GM21786 (cell line): ENCODE data around the gene A3GALT2.
"Not testable (repeated sequence)": the region's sequence is repeated elsewhere in the genome, so short reads cannot be mapped to it uniquely, and the experiment has no call there.

Source experiments
- ATAC-seq: cut with Tn5 transposase; IDR thresholded peaks from one replicate; pipeline ENCODE4 v1.9.1; 2021; ENCODE audit not compliant: unreplicated experiment

The A3GALT2 gene

DNA sequence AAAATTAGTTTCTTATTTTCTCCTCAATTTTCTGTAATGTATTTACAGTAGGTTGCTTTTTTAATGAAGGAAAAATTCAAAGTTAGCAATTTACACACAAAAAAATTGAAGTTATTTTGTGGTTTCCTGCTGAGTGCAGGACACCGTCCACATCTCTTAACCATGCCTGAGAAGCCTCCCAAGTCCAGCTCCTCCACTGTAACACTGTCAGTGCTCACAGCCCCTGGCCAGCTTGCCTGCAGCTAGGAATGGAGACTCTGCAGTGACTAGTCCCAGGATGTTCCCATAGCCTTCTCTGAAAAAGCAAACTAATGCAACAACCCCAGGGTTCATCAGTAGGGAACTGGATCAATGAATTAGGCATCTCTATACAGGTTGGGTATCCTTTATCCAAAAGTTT is 3.5 kb downstream of the A3GALT2 start:
- no peak for ATAC-seq

DNA sequence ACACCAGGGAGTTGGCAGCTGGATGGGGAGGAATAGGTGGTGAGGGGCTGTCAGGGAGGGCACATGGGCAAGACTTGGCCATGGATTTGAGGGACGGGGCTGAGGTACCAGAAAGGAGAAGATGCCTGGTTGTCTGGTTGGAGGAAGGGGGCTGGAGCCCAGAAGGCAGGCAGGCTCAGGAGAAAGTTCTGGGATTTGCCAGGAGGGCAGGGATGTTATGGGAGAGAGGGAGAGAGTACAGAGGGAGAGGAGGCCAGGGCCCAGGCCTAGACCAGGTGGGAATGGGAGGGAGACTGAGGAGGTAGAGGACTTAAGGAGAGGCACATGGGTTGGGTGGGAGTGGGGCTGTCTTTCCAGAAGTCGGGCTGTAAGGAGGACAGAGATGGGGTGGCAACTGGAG is 4.3 kb downstream of the A3GALT2 start:
- ATAC-seq, result no peak

DNA sequence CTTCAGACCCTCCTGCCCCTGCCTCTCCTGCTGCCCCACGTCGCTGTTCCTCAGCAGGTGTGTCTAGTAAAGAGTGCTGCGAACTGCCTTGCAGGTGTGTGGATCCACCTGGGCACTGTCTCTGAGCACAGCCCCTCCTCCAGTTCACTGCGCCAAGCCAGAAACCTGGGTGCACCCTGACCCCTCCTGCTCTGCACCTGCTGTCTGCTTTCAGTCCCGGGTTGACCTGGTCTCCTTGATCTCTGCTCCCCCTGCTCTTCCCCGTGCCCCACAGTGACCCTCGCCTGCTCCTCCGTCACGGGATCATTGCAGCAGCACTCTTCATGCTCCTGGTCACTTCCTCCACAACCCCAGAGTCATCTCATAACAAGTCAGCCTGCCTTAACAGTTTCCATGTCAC is 6.5 kb downstream of the A3GALT2 start:
- ATAC-seq, result no peak

DNA sequence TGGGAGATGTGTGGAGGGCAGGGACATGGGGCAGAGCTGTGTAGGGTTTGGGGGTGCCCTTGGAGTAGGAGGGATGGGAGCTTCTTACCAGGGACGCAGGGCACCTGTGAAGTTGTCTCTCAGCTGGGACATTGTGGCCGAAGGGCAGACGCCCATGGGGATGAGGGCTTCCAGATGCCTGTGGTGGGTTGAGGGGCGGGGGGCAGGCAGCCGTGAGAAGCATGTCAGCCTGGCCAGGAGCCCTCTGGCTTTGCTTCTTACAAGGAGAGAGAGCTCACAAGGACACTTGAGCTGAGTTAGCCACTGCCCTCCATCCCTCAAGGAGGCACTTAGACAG is 8.5 kb downstream of the A3GALT2 start:
- no peak for ATAC-seq

DNA sequence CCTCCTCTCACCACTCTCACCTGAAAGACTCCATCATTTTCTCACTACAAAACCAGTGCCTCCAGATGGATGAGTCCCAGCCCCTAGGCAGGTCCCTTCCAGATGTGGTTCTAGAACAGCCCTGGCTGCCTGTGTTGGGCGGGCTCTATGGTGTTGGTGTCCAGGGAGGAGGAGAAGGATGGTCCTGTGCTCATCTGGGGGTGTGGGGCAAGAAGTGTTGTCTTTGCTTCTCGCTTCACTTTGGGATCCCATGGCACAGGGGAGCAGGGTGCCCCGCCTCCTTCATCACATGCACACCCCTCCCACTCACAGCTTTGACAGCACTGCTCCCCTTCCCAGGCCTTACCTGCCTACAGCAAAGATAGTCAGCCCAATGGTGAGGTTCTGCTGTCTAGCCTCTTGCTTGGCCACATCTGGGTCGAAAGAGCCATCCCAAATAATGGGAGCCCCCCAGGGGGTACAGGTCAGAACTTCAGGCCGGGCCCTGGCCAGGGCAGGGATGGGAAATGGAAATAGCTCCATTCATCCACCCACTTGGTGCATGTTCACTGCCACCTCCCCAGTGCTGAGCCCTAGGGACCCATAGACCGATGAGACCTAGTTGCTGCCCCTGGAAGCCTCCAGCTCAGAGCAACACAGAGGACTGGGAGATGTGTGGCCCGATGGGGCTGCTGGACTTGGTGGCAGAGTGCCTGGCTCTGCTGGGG is 9.0 kb downstream of the A3GALT2 start:
- no peak for ATAC-seq

DNA sequence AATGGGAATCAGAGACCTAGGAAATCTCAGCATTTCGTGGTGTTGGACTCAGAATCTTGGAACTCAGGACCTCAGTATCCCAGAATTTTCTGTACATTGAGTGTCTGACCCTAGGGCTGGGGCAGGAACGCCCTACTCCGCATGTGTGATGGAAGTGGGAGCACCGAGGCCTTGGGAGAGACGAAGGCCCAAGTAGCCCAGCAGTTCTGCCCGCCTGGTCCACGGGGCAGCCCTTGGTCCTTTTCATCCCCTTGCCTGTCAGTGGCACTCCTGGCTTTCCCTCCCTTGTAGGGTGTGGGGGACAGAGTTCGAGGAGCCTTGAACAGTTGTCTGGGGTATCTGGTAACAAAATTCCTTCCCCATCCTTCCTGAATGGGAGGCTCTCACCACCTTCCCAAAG is 10.2 kb downstream of the A3GALT2 start:
- no peak for ATAC-seq

DNA sequence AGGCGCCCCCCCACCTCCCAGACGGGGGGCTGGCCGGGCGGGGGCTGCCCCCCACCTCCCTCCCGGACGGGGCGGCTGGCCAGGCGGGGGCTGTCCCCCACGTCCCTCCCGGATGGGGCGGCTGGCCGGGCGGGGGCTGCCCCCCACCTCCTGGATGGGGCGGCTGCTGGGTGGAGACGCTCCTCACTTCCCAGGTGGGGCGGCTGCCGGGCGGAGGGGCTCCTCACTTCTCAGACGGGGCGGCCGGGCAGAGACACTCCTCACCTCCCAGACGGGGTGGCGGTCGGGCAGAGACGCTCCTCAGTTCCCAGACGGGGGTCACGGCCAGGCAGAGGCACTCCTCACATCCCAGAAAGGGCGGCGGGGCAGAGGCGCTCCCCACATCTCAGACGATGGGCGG is 11.5 kb downstream of the A3GALT2 start:
- ATAC-seq, result not testable (repeated sequence)

DNA sequence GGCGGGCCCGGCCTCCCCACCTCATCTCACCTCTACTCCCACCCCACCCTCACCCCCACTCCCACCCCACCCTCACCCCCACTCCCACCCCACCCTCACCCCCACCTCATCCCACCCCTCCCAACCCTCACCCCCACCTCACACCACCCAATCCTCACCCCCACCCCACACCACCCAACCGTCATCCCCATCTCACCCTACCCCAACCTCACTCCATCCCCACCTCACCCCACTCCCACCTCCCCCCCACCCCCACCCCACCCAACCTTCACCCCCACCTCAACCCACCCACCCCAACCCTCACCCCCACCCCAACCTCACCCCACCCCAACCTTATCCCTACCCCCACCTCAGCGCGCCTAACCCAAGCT is 13.4 kb downstream of the A3GALT2 start:
- no peak for ATAC-seq

DNA sequence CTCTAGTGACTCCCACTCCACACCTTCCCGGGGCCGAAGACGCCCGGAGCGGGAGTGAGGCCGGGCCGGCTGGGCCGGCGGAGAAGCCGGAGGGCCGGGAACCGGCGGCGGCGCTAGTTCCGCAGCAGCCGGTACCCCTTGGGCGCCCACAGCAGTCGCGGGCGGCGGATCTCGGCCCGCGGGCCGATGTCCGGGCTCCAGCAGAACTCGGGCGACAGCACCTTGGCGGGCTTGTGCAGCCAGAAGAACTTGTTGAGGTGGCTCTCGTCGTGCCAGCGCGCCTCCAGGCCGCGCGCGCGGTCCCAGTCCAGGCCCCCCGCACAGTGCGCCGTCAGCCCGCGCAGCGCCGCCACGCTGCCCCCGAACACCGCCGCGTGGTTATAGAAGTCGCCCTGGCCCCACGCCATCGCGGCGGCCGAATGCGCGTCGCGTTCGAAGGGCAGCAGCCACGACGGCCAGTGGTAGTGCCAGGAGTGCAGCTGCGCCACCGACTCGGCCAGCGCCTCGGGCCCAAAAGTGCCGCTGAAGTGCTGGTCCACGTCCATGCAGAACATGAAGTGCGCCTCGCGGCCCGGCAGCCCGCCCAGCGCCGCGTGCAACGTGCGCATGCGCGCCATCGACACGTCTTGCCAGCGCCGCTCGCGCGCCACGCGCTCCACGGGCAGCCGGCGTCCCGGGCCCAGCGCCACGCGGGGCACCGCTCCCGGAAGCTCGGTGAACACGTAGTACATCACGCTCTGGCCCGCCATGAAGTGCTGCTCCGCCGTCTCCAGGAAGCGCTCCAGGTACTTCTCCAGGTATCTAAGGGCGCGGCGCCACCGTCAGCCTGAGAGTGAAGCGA is 14.0 kb downstream of the A3GALT2 start:
- ATAC-seq, result no peak

DNA sequence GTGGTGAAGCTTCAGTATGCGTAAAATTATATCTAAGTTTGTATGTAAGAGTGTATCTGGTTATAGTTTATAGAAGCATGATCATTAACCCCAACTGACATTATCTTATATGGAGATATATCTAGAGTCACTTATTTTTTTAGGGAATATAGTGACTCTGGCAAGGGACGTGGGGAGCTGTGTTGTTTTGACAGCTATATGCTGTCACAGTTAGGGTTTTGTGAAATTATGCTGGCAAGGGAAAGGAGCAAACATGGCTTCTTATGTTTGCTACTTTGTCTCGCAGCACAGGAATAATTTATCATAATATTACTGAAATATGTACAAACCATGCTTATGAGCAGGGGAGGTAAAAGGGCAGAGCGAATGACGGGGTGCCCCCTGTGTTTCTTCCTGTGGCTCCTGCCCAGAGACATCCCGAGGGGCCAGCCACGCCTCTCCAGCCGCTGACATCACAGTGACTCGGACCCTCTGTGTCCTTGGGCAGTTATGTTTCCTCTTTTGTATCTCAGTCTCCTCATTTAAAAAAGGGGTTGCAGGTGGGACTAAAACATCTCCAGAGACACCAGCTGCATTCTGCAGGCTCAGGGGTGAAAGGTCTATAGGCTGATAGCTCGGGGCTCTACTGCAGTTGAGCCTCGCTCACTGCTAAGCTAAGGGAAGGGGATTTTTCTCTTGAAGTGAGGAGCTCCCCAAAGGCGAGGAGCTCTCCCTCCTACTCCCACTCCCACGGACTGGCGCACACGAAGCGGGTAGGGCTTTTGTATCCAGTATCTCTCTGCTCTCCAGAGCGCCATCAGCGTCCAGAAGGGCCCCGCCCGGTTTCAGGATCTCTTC is 14.9 kb downstream of the A3GALT2 start:
- no peak for ATAC-seq

DNA sequence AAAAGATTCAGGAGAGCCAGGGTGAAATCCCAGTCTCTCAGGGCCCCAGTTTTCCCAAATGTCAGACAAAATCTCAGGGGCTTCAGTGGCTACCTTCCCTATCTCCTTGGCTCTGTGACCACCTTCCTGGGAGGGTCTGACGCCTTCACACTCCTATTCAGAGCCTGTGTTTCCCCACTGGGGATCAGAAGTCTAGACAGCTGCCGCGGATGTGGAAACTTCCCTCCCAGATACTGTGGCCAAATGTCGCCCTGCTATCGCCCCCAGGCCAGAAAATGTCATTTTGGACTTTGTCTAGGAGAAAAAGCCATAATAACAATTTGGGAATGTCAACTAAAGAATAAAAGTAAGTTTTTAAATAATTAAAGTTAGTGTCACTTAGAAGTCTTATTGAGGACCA is 15.9 kb downstream of the A3GALT2 start:
- no peak for ATAC-seq

DNA sequence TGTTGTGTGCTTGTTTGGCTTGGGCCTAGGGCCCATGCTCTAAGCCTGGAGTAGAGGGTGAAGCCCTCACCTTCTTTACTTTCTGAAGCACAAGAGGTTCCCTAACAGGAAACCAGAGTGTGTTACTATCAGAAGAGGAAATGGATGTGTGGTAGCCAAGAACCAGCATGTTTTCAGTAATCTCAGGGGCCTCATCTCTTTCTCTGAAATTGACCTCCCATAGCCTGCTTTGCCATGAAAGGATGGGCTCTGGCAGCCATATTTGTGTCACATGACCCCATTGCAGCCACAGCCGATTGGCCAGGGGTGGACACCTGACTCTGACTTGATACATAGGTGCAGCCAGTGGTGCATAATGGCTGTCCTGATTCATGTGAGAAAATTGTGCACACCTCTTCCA is 18.6 kb downstream of the A3GALT2 start:
- no peak for ATAC-seq

DNA sequence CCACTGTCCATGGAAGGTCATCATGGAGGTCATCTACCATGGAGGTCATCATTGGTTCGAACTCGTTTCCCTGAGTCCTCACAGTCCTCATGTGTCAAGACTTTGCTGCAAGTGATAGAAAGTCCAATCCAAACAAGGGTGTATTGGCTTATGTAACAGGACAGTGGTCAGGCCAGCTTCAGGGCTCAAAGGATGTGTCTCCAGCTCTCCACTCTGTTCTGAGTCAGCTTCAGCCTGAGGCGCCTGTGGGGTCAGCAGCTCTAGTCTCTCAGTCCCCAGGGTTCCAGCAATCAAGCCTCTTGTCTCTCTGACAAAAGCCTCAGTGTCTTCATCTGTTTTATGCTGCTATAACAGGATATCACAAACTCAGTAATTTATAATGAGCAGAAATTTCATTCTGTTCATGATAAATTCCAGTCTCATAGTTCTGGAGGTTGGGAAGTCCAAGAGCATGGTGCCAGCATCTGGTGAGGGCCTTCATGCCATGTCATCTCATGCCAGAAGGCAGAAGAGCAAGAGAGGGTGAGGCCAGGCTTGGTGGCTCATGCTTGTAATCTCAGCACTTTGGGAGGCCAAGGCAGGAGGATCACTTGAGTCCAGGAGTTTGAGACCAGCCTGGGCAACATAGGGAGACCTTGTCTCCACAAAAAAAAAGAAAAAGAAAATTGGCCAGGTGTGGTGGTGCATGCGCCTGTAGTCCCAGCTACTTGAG is 19.5 kb downstream of the A3GALT2 start:
- no peak for ATAC-seq

DNA sequence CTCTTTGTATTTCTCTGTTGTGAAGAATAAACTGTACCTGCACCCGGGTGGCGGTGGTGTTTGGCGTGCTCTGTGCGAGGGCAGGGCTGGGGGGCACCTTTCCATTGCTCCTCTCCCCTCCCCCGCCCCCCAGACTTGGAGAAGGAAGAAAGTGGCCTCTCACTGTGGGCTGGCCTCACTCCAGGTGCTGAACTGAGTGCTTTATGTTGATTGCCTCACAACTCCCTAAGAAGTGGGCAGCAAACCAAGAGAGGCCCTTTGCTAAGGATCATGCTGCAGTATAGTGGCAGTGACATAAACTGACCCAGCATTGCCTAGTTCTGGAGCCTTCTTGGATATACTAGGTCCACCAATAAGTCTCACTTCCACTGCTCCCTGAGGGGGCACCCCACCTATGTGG is 20.2 kb downstream of the A3GALT2 start:
- no peak for ATAC-seq

DNA sequence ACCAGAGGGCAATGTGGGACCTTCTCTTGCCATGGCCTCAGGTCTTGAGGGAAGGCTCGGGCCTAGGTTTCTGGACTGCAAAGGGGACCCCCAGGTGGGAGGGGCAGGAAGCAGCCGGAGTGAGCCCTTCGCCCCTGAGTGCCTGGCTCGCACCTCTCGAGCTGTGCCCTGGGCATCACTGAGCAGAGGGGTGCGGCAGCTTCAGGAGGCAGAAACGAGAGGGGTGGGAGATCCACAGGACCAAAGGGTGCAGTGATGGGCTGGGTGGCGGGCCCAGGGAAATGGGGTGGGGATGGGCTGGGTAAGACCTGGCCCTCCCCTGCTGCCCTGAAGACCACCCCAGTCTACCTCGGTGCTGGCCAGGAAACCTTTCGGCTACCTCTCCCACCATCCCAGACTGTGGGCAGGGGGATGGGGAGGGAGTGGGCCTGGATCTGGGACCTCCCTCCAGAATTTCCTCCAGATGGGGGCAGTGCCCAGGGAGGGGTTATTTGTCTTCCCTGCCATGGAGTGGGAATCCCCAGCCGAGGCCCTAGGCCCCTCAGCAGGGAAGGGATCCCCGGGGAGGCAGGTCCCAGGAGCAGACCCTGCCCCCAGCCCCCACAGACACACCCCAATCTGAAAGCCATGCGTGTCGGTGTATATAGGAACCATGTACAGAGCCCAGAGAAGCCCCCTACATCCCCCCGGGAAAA is 21.3 kb downstream of the A3GALT2 start:
- no peak for ATAC-seq

DNA sequence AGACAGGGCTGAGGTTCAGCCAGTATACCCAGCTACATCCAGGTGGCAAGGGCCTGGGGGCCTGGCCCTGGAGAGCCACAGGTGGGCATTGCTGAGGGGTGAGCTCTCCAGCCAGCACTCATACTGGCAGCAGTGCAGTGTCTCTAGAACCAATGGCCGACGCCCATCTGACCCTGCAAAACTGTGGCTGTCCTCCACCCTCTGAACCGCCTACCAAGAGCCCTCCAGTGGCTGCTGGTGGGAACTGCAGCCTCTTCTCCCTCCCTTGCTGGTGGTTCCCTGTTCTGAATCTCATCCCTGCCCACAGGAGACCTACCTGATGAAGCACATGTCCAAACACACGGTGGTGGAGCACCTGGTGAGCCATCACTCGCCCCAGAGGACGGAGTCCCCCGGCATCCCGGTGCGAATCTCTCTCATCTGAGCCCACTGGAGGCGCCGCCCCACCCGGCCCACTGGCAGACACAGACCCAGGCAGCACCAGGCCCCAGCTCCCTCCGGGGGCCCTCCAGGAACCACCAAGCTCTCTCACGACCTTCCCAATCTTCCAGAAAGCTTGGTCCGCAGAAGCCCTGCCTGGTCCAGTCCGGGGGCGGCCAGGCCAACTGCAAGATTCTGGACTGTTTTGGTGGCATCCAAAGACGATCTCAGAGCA is 22.1 kb downstream of the A3GALT2 start:
- ATAC-seq, result no peak

DNA sequence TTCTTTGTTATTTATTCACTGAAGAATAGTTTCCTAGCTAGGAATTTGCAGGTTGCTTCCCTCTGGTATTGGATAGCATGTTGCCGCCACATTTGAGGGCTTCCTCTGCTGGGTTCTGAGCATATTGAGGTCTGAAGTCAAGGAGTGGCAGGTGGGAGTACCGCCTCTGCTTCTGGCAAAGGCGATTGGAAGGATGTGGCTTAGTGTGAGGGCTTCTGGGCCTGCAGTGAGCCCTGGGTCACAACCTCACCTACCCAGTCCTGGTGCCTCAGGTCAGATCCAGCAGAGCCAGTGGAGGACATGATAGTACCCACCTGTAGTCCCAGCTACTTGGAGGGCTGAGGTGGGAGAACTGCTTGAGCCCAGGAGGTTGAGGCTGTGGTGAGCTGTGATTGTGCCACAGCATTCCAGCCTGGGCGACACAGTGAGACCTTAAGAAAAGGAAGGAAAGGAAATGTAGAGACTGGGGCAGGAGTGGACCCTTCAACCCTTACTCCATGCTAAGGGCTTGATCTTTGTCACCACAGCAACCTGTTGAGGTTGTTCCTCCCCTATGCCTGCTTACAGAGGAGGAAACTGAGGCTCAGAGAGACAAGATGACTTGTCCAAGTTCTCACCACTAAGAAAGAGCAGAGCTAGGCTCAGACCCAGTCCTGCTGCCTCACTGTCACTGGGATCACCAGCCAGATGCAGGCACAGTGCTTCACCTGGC is 22.8 kb downstream of the A3GALT2 start:
- no peak for ATAC-seq

DNA sequence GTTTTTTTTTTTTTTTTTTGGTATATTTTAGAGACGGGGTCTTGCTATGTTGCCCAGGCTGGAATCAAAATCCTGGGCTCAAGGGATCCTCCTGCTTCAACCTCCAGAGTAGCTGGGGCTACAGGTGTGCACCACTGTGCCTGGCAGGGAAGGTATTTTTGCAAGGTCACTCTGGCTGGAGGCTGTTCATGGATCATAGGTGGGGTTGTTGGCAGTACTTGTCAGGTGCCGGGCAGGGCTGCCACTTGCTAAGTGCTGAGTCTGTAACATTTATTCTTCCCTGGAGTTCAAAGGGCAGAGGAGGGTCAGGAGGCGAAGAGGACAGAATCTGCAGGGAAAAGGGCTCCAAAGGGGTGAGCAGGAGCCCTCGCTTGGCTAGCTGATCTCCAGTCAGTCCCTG is 24.1 kb downstream of the A3GALT2 start:
- ATAC-seq, result no peak

DNA sequence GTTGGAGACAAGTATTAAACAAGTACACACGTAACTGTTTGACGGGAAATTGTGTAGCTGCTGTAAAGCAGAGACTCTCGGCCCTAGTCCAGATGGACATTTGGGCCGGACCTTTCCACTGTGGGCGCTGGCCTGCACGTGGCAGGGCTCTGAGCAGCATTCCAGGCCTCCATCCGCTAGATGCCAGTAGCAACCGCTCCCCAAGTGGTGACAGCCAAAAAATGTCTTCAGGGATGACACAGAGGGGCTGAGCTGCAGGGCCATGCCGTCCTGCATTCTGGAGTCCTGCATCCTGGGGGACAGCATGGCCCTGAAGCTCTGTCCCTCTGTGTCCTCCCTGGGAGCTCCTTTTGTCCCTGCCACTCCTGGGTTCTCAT is 24.8 kb downstream of the A3GALT2 start:
- ATAC-seq, result no peak
